H1 (cell line): ENCODE measurements around the gene MORC2. TPM values are rescaled to one million over a fixed set of nuclear protein-coding genes. Genes with fewer than 3 reads are reported as not detected.

Experiments
- CTCF ChIA-PET: fragments of 300-600 bp; sonication (Branson Sonifier 250); formaldehyde crosslinking; loops from one replicate; lab custom pipeline; 2021; ENCODE audit not compliant: partially characterized antibody; lab: Charles Lee
- POLR2A ChIA-PET: fragments of 300-600 bp; sonication (Branson Sonifier 250); formaldehyde crosslinking; loops from one replicate; lab custom pipeline; 2021; ENCODE audit warnings: inconsistent platforms; ENCODE audit not compliant: partially characterized antibody; lab: Charles Lee
- DNase-seq, 2 experiments: peaks; one replicate each; pipeline versions ENCODE4 v3.0.0 to v3.0.0-alpha.2; 2010 to 2022; ENCODE audit warnings: low spot score in 2 of 2, low read depth in 1 of 2, mixed read lengths in 1 of 2
- FAIRE-seq: peaks from 2 replicates; lab custom pipeline; 2011; peaks lifted over from hg19 to GRCh38; lab: Jason Lieb, UNC
- H2AFZ ChIP-seq: 2 replicates; pipeline ENCODE4 v1.8.1; 2012; ENCODE audit warnings: low read length, inconsistent platforms
- H2AK5ac ChIP-seq: 2 replicates; pipeline ENCODE4 v1.6.1; 2013; ENCODE audit warnings: low read depth, low read length
- H2BK120ac ChIP-seq: replicated peaks from 2 replicates; pipeline ENCODE3; 2013; ENCODE audit warnings: low read depth, low read length, inconsistent platforms
- H2BK12ac ChIP-seq: 2 replicates; pipeline ENCODE4 v1.6.1; 2013; ENCODE audit warnings: low read depth, low read length
- H2BK15ac ChIP-seq: 2 replicates; pipeline ENCODE4 v1.6.1; 2013; ENCODE audit warnings: low read length
- H2BK20ac ChIP-seq: 2 replicates; pipeline ENCODE4 v1.6.1; 2013; ENCODE audit warnings: low read length
- H2BK5ac ChIP-seq: 2 replicates; pipeline ENCODE4 v1.6.1; 2013; ENCODE audit warnings: low read depth, low read length
- H3K14ac ChIP-seq: 2 replicates; pipeline ENCODE4 v1.6.1; 2013; ENCODE audit warnings: inconsistent platforms; ENCODE audit not compliant: insufficient read length
- H3K18ac ChIP-seq: 2 replicates; pipeline ENCODE4 v1.6.1; 2013; ENCODE audit warnings: low read length; ENCODE audit errors: extremely low read depth
- H3K23ac ChIP-seq: 2 replicates; pipeline ENCODE4 v1.6.1; 2013; ENCODE audit warnings: inconsistent platforms; ENCODE audit not compliant: insufficient read length
- H3K23me2 ChIP-seq: 2 replicates; pipeline ENCODE4 v1.6.1; 2013; ENCODE audit warnings: low read depth, low read length
- H3K27ac ChIP-seq: 2 replicates; pipeline ENCODE4 v1.6.1; 2011; ENCODE audit warnings: low read depth, low read length, inconsistent platforms
- H3K27me3 ChIP-seq, 4 experiments: replicated peaks in 1 of 4; 1 replicate in 1 of 4; 2 replicates in 3 of 4; pipeline versions ENCODE4 v1.6.1 to v1.8.1; 2011 to 2013; ENCODE audit warnings: low read length in 3 of 4, mild to moderate bottlenecking in 3 of 4, inconsistent platforms in 2 of 4, mixed read lengths in 2 of 4, moderate library complexity in 1 of 4; ENCODE audit not compliant: control insufficient read depth in 3 of 4, insufficient read depth in 3 of 4; ENCODE audit errors: extremely low read depth in 1 of 4
- H3K36me3 ChIP-seq, 4 experiments: 2 replicates each; pipeline versions ENCODE4 v1.6.1 to v1.8.1; 2011 to 2013; ENCODE audit warnings: mild to moderate bottlenecking in 4 of 4, low read length in 3 of 4, moderate library complexity in 2 of 4, control low read depth in 1 of 4, inconsistent platforms in 1 of 4; ENCODE audit not compliant: insufficient read depth in 4 of 4, control insufficient read depth in 2 of 4
- H3K4ac ChIP-seq: replicated peaks from 2 replicates; pipeline ENCODE3; 2013; ENCODE audit warnings: low read length, low read depth, mixed read lengths, inconsistent platforms; ENCODE audit not compliant: insufficient read length
- H3K4me1 ChIP-seq, 4 experiments: replicated peaks in 1 of 4; 1 replicate in 1 of 4; 2 replicates in 3 of 4; pipeline versions ENCODE4 v1.6.1 to v1.8.1; 2011 to 2013; ENCODE audit warnings: low read length in 3 of 4, inconsistent platforms in 2 of 4, mixed read lengths in 1 of 4; ENCODE audit not compliant: insufficient read depth in 4 of 4, control insufficient read depth in 3 of 4
- H3K4me2 ChIP-seq, 2 experiments: 2 replicates each; pipeline versions ENCODE4 v1.6.1 to v1.8.1; 2011 to 2013; ENCODE audit warnings: low read depth in 2 of 2, low read length in 2 of 2, control low read depth in 1 of 2, inconsistent platforms in 1 of 2, mild to moderate bottlenecking in 1 of 2; ENCODE audit not compliant: insufficient read depth in 1 of 2
- H3K4me3 ChIP-seq, 4 experiments: fragments of 200-600, 300-600 bp in 1 of 4; sonication (generic), shearing (Covaris generic), sonication (Bioruptor Twin) in 1 of 4; 2 replicates each; pipeline versions ENCODE4 v1.5.1 to v1.8.1; 2011 to 2016; ENCODE audit warnings: low read length in 4 of 4, low read depth in 3 of 4, control low read depth in 2 of 4, inconsistent platforms in 2 of 4, mild to moderate bottlenecking in 2 of 4, mixed read lengths in 1 of 4, moderate library complexity in 1 of 4; ENCODE audit not compliant: insufficient read depth in 2 of 4; ENCODE audit errors: extremely low read depth in 1 of 4
- H3K56ac ChIP-seq: replicated peaks from 2 replicates; pipeline ENCODE3; 2013; ENCODE audit warnings: low read depth, mild to moderate bottlenecking, mixed read lengths, low read length, inconsistent platforms; ENCODE audit not compliant: insufficient read length
- H3K79me1 ChIP-seq: 2 replicates; pipeline ENCODE4 v1.6.1; 2013; ENCODE audit warnings: low read depth, low read length, control low read depth
- H3K79me2 ChIP-seq, 2 experiments: 2 replicates each; pipeline versions ENCODE4 v1.6.1 to v1.8.1; 2012 to 2013; ENCODE audit warnings: low read length in 2 of 2, mild to moderate bottlenecking in 2 of 2, inconsistent platforms in 1 of 2; ENCODE audit not compliant: insufficient read depth in 2 of 2, control insufficient read depth in 1 of 2
- H3K9ac ChIP-seq, 4 experiments: replicated peaks in 1 of 4; 1 replicate in 1 of 4; 2 replicates in 3 of 4; pipeline versions ENCODE4 v1.6.1 to v1.8.1; 2011 to 2013; ENCODE audit warnings: low read depth in 3 of 4, low read length in 3 of 4, control low read depth in 2 of 4, mild to moderate bottlenecking in 2 of 4, moderate library complexity in 2 of 4, inconsistent platforms in 1 of 4; ENCODE audit errors: extremely low read depth in 1 of 4
- H3K9me3 ChIP-seq, 2 experiments: 2 replicates each; pipeline versions ENCODE4 v1.6.1 to v1.8.1; 2012 to 2013; ENCODE audit warnings: mild to moderate bottlenecking in 2 of 2, moderate library complexity in 2 of 2, control low read depth in 1 of 2, inconsistent platforms in 1 of 2, low read depth in 1 of 2, low read length in 1 of 2, mixed read lengths in 1 of 2; ENCODE audit not compliant: insufficient read depth in 2 of 2
- H4K20me1 ChIP-seq, 2 experiments: replicated peaks in 1 of 2; 2 replicates each; pipeline versions ENCODE3 to v1.8.1; 2011 to 2013; ENCODE audit warnings: inconsistent platforms in 2 of 2, low read length in 2 of 2, mild to moderate bottlenecking in 1 of 2; ENCODE audit not compliant: insufficient read depth in 2 of 2, control insufficient read depth in 1 of 2
- H4K5ac ChIP-seq: 2 replicates; pipeline ENCODE4 v1.6.1; 2013; ENCODE audit warnings: low read length, low read depth, mixed read lengths, inconsistent platforms; ENCODE audit not compliant: insufficient read length
- H4K8ac ChIP-seq: 2 replicates; pipeline ENCODE4 v1.8.0; 2013; ENCODE audit warnings: mild to moderate bottlenecking, moderate library complexity, low read length, inconsistent platforms; ENCODE audit not compliant: insufficient read depth; ENCODE audit errors: extremely low read depth
- H4K91ac ChIP-seq: replicated peaks from 2 replicates; pipeline ENCODE3; 2013; ENCODE audit warnings: low read length, mixed read lengths, inconsistent platforms; ENCODE audit not compliant: insufficient read length
- BRCA1 ChIP-seq: IDR thresholded peaks from 2 replicates; pipeline ENCODE4 v1.6.1; 2012; ENCODE audit warnings: low read depth, low read length, improper control_type of control experiment
- WGBS, 2 experiments: shearing (Covaris generic) in 1 of 2; methylation state at CpG; one replicate each; pipeline versions ENCODE4 v1.1.6 to v1.1.7; 2013 to 2015; ENCODE audit warnings: low lambda C conversion rate in 2 of 2, mixed read lengths in 2 of 2, inconsistent platforms in 1 of 2, low coverage in 1 of 2, missing lambda C conversion rate in 1 of 2; ENCODE audit not compliant: insufficient replicate concordance in 2 of 2, insufficient coverage in 1 of 2, insufficient read length in 1 of 2; ENCODE audit errors: extremely low coverage in 1 of 2, missing lambda C conversion rate in 1 of 2; 5-methylcytosine and 5-hydroxymethylcytosine counted together
- polyA plus RNA-seq, 7 experiments: library from polyadenylated mRNA; depleted of rRNA in 3 of 7; stranded (reverse) in 5 of 7; unstranded in 2 of 7; fragments of >200 nt in 5 of 7; fragments of 200-250 nt in 2 of 7; gene quantifications; 1 replicate in 5 of 7; 2 replicates in 1 of 7; 4 replicates in 1 of 7; pipeline versions ENCODE4 v1.2.1 to v1.2.3, GENCODE V29; 2011 to 2013; ENCODE audit warnings: missing spikeins in 2 of 7, mixed read lengths in 2 of 7
- total RNA-seq: library from RNA; stranded (reverse); fragmentation: NEBNext Ultra II Directional; extraction: Animal tissue kit (Norgen Biotek cat#: 25700); gene quantifications from 2 replicates; pipeline ENCODE4 v1.2.1, GENCODE V29; 2021

The MORC2 gene
- total and polyA plus RNA-seq, 2 of the 8 experiments (the other 6 are each of a cell fraction or from before 2014, with no cell fraction given) = 15.4 to 68.0 TPM

- H3K9ac ChIP-seq = no peak overlapping the region
- no peak overlapping the region for H3K4ac ChIP-seq
- no peak for FAIRE-seq
These were observed 86.3 kb downstream of the MORC2 start for GRCh38 chr22:30882184-30882717.

More at GRCh38 chr22:30882184-30882717, 86.3 kb downstream of the MORC2 start:
- Histone ChIP-seq H3K56ac (no peak overlapping the region), H4K8ac (0 out of 2 replicates have a peak overlapping the region, but pooled peaks have one; percentile 65), H3K79me2 (no peaks in the 10 kb centered on the region), H3K18ac (no peak overlapping the region), H3K14ac (no peak overlapping the region), H3K79me1 (no peaks in the 10 kb centered on the region), H2AFZ (no peak overlapping the region), H2BK20ac (no peak overlapping the region), H2BK15ac (no peak overlapping the region), H4K20me1 (no peaks in the 10 kb centered on the region), H3K4me2 (no peak overlapping the region), H3K27me3 (no peaks in the 10 kb centered on the region), H3K9me3 (no peaks in the 10 kb centered on the region), H2BK12ac (no peak overlapping the region), H4K91ac (no peak overlapping the region), H3K4me1 (peaks cover 0 to 7% (median 3%) of the 10 kb centered on the region in 4 experiments; a peak in 4 of 7 replicates), H4K5ac (no peak overlapping the region), H3K36me3 (no peaks in the 10 kb centered on the region), H2AK5ac (no peak overlapping the region), H3K23ac (no peak overlapping the region), H3K27ac (0 out of 2 replicates have a peak overlapping the region, but pooled peaks have one; percentile 17), H2BK120ac (no peak overlapping the region), H3K4me3 (no peak overlapping the region), H2BK5ac (no peak overlapping the region), H3K23me2 (no peaks in the 10 kb centered on the region)
- ChIA-PET CTCF (interaction anchor here (0.5 to 1.8 kb wide), 5 partner anchors 8 to 79 kb away, joined by 3 to 12 read pairs (median 4); no protein-coding TSS in a partner anchor), POLR2A (interaction anchor here (1.3 kb wide), 1 partner anchor 86 kb away, joined by 3 read pairs; the partner anchor contains the start of gene MORC2)
- TF ChIP-seq BRCA1 = no peak
- 81% methylated on average over 6 of the region's 6 CpGs; no CpG with 5 or more reads in 1 of the 2 experiments for WGBS, 2 experiments
- no peak for DNase-seq
